GM12878 (cell line): ENCODE data around the gene CAPN2. TPM values are rescaled to one million over a fixed set of nuclear protein-coding genes. Genes with fewer than 3 reads are reported as not detected.

Experiments used
- ATAC-seq: fragments of 200-7000 bp; cut with Tn5 transposase; 3 replicates; pipeline ENCODE4 v1.9.1; 2020; ENCODE audit warnings: mild to moderate bottlenecking, moderate library complexity
- BruUV-seq: library from RNA; stranded (reverse); fragments of 400-500 nt; replicated peaks from 2 replicates; lab custom pipeline; 2021; lab: Mats Ljungman, UMichigan
- CTCF ChIA-PET: fragments of 300-600 bp; sonication (Branson Sonifier 250); formaldehyde crosslinking; extraction: SDS; loops from one replicate; lab custom pipeline; 2021; ENCODE audit warnings: inconsistent platforms; lab: Yijun Ruan, JAX
- POLR2A ChIA-PET: fragments of 350-600 bp; formaldehyde crosslinking; extraction: SDS; loops from one replicate; lab custom pipeline; 2021; ENCODE audit warnings: inconsistent platforms; lab: Charles Lee
- RAD21 ChIA-PET: fragments of 300-600 bp; sonication (Branson Sonifier 250); formaldehyde crosslinking; loops from one replicate; lab custom pipeline; 2023; ENCODE audit warnings: antibody characterized with exemption; ENCODE audit not compliant: unreplicated experiment; lab: Charles Lee
- SMC1A ChIA-PET: fragments of 300-600 bp; sonication (Branson Sonifier 250); formaldehyde crosslinking; loops from one replicate; lab custom pipeline; 2023; ENCODE audit not compliant: unreplicated experiment, uncharacterized antibody; lab: Charles Lee
- DNase-seq: peaks from one replicate; pipeline ENCODE4 v3.0.0-alpha.2; 2011; ENCODE audit warnings: low read depth, low spot score
- FAIRE-seq: peaks from 3 replicates; lab custom pipeline; 2011; peaks lifted over from hg19 to GRCh38; lab: Jason Lieb, UNC
- H2AFZ ChIP-seq: 2 replicates; pipeline ENCODE4 v1.6.0; 2011; ENCODE audit warnings: low read depth, low read length, control low read depth; ENCODE audit not compliant: control insufficient read depth
- H3K27ac ChIP-seq: 2 replicates; pipeline ENCODE4 v1.5.1; 2011; ENCODE audit warnings: control low read depth; ENCODE audit not compliant: control insufficient read depth, insufficient read depth
- H3K27me3 ChIP-seq, 2 experiments: replicated peaks in 1 of 2; 2 replicates each; pipeline versions ENCODE4 v1.6.0 to v1.6.1; 2011; ENCODE audit warnings: low read length in 1 of 2; ENCODE audit not compliant: control insufficient read depth in 2 of 2, insufficient read depth in 2 of 2
- H3K36me3 ChIP-seq, 2 experiments: 2 replicates each; pipeline ENCODE4 v1.5.1; 2011; ENCODE audit warnings: low read length in 1 of 2; ENCODE audit not compliant: control insufficient read depth in 2 of 2, insufficient read depth in 2 of 2
- H3K4me1 ChIP-seq: 2 replicates; pipeline ENCODE4 v1.6.1; 2011; ENCODE audit warnings: mild to moderate bottlenecking, low read length, moderate library complexity, mixed read lengths; ENCODE audit not compliant: control insufficient read depth, insufficient read depth
- H3K4me2 ChIP-seq: 2 replicates; pipeline ENCODE4 v1.6.0; 2011; ENCODE audit warnings: control low read depth; ENCODE audit not compliant: control insufficient read depth, insufficient read depth
- H3K4me3 ChIP-seq: fragments of 200-600 bp; sonication (generic); 2 replicates; pipeline ENCODE4 v1.5.1; 2016
- H3K79me2 ChIP-seq: 2 replicates; pipeline ENCODE4 v1.6.0; 2011; ENCODE audit warnings: low read length; ENCODE audit not compliant: control insufficient read depth, insufficient read depth
- H3K9ac ChIP-seq: 2 replicates; pipeline ENCODE4 v1.8.0; 2011; ENCODE audit warnings: low read length, control low read depth, mixed read lengths; ENCODE audit not compliant: control insufficient read depth, insufficient read depth
- H3K9me3 ChIP-seq: replicated peaks from 3 replicates; pipeline ENCODE4 v1.5.1; 2011; ENCODE audit warnings: mild to moderate bottlenecking, low read length; ENCODE audit not compliant: control insufficient read depth, insufficient read depth
- H4K20me1 ChIP-seq: 2 replicates; pipeline ENCODE4 v1.6.0; 2011; ENCODE audit not compliant: control insufficient read depth, insufficient read depth
- BCLAF1 ChIP-seq: fragments of 450-650 bp; IDR thresholded peaks from 2 replicates; pipeline ENCODE4 v1.6.1; 2017; ENCODE audit warnings: antibody characterized with exemption, mild to moderate bottlenecking, moderate library complexity
- CHD2 ChIP-seq: IDR thresholded peaks from 2 replicates; pipeline ENCODE4 v1.6.1; 2011; ENCODE audit warnings: low read depth, low read length, improper control_type of control experiment, borderline replicate concordance
- CUX1 ChIP-seq: IDR thresholded peaks from 2 replicates; pipeline ENCODE4 v1.6.1; 2012; ENCODE audit warnings: improper control_type of control experiment, low read depth, low read length; ENCODE audit not compliant: insufficient replicate concordance
- HDGF ChIP-seq: fragments of 450-650 bp; IDR thresholded peaks from 2 replicates; pipeline ENCODE4 v1.6.1; 2016; ENCODE audit warnings: antibody characterized with exemption
- MEF2B ChIP-seq: fragments of 450-650 bp; IDR thresholded peaks from 2 replicates; pipeline ENCODE4 v1.6.1; 2018; ENCODE audit warnings: mild to moderate bottlenecking, moderate library complexity; ENCODE audit not compliant: partially characterized antibody, poor library complexity, severe bottlenecking
- MYB ChIP-seq: fragments of 150-350 bp; IDR thresholded peaks from 2 replicates; pipeline ENCODE4 v1.6.1; 2014; ENCODE audit warnings: mild to moderate bottlenecking, low read depth, low read length, borderline replicate concordance
- NFXL1 ChIP-seq: fragments of 450-650 bp; IDR thresholded peaks from 2 replicates; pipeline ENCODE4 v1.6.1; 2017; ENCODE audit warnings: antibody characterized with exemption, mild to moderate bottlenecking, borderline replicate concordance
- NFYA ChIP-seq: IDR thresholded peaks from 2 replicates; pipeline ENCODE4 v1.6.1; 2011; ENCODE audit warnings: low read depth, mild to moderate bottlenecking, low read length, improper control_type of control experiment, borderline replicate concordance
- PAX5 ChIP-seq: IDR thresholded peaks from 2 replicates; pipeline ENCODE4 v1.6.1; 2011; ENCODE audit warnings: low read depth, low read length, borderline replicate concordance
- RB1 ChIP-seq: fragments of 450-650 bp; formaldehyde crosslinking; IDR thresholded peaks from 2 replicates; pipeline ENCODE4 v1.6.1; 2017; ENCODE audit warnings: mild to moderate bottlenecking, borderline replicate concordance
- RBBP5 ChIP-seq: fragments of 200-600 bp; sonication (generic); conservative IDR thresholded peaks from 2 replicates; pipeline ENCODE4 v1.6.1; 2016
- SIX5 ChIP-seq: IDR thresholded peaks from 2 replicates; pipeline ENCODE4 v1.6.1; 2011; ENCODE audit warnings: mild to moderate bottlenecking, low read depth, low read length, moderate library complexity; ENCODE audit not compliant: severe bottlenecking
- SMAD5 ChIP-seq: IDR thresholded peaks from 2 replicates; pipeline ENCODE4 v1.6.1; 2016; ENCODE audit warnings: antibody characterized with exemption, low read depth
- STAT1 ChIP-seq: fragments of 450-650 bp; conservative IDR thresholded peaks from 2 replicates; pipeline ENCODE4 v1.6.1; 2014; ENCODE audit warnings: antibody characterized with exemption, mild to moderate bottlenecking
- TARDBP ChIP-seq: IDR thresholded peaks from 2 replicates; pipeline ENCODE4 v1.6.1; 2016; ENCODE audit warnings: borderline replicate concordance
- ZNF207 ChIP-seq: fragments of 450-650 bp; IDR thresholded peaks from 2 replicates; pipeline ENCODE4 v1.6.1; 2014; ENCODE audit warnings: antibody characterized with exemption, mild to moderate bottlenecking, borderline replicate concordance
- ZNF622 ChIP-seq: fragments of 450-650 bp; IDR thresholded peaks from 2 replicates; pipeline ENCODE4 v1.6.1; 2017; ENCODE audit warnings: mild to moderate bottlenecking, inconsistent platforms
- WGBS: methylation state at CpG from one replicate; pipeline ENCODE4 v1.1.6; 2016; ENCODE audit warnings: low lambda C conversion rate; ENCODE audit not compliant: insufficient replicate concordance, insufficient coverage; ENCODE audit errors: missing lambda C conversion rate; 5-methylcytosine and 5-hydroxymethylcytosine counted together
- in situ Hi-C: fragments of 300-500 bp; cut with MboI; formaldehyde crosslinking; loops from 9 replicates; pipeline ENCODE4 v1.14.3; 2018; ENCODE audit warnings: mixed read lengths
- intact Hi-C: fragments of 100-400 bp; cut with micrococcal nuclease; formaldehyde crosslinking; loops from one replicate; pipeline ENCODE4 v1.14.2; 2022; ENCODE audit not compliant: unreplicated experiment
- polyA plus RNA-seq, 11 experiments: library from polyadenylated mRNA; depleted of rRNA in 4 of 11; unstranded in 6 of 11; stranded (reverse) in 5 of 11; fragments of >200 nt; fragmentation: Nextera tagmentation in 4 of 11; fragmentation: Illumina TruSeq in 1 of 11; extraction: Ambion mirVana in 4 of 11; extraction: Trizol in 1 of 11; gene quantifications; 1 replicate in 1 of 11; 2 replicates in 10 of 11; pipeline versions ENCODE4 v1.2.1 to v1.2.3, GENCODE V29; 2011 to 2016; ENCODE audit warnings: inconsistent platforms in 2 of 11, missing spikeins in 2 of 11, low read depth in 1 of 11
- total RNA-seq, 4 experiments: library from RNA; depleted of rRNA in 3 of 4; stranded (reverse); fragments of >200 nt in 3 of 4; fragmentation: Illumina TruSeq in 1 of 4; extraction: Trizol in 1 of 4; gene quantifications; 2 replicates each; pipeline versions ENCODE4 v1.2.1 to v1.2.3, GENCODE V29; 2013 to 2021

Gene CAPN2
- total and polyA plus RNA-seq, 10 of the 15 experiments (the other 5 are each of a cell fraction or from before 2014, with no cell fraction given), result 6.0 to 21.4 (median 16.6) TPM

- POLR2A ChIA-PET, result interaction anchor here (0.5 kb wide), 1 partner anchor 653 kb away, joined by 4 read pairs; no protein-coding TSS in a partner anchor
- no peak for TF ChIP-seq SMAD5
- TF ChIP-seq CHD2, result no peak
- TF ChIP-seq MEF2B, result no peak
- TF ChIP-seq ZNF207, result no peak
- TF ChIP-seq NFXL1, result no peak
- TF ChIP-seq MYB, result no peak
- TF ChIP-seq RBBP5, result no peak
- TF ChIP-seq ZNF622, result no peak
- no peak for TF ChIP-seq NFYA
- no peak for TF ChIP-seq STAT1
- TF ChIP-seq HDGF, result no peak
- no peak for TF ChIP-seq TARDBP
- no peak for TF ChIP-seq PAX5
- TF ChIP-seq SIX5, result no peak
- TF ChIP-seq RB1, result no peak
- no peak for TF ChIP-seq BCLAF1
- TF ChIP-seq CUX1, result no peak
Measured at GRCh38 chr1:223665592-223666312, 46.6 kb upstream of the CAPN2 start, which contains the start of gene CAPN8. Gene CAPN8, minus strand, starts transcription at chr1:223665701. Its CDS starts 55 bp downstream, at chr1:223665646.

More at GRCh38 chr1:223665592-223666312, 46.6 kb upstream of the CAPN2 start, which contains the start of gene CAPN8:
- H3K9ac ChIP-seq, result no peak within 1 kb of the TSS
- H3K79me2 ChIP-seq, result no peaks in the 10 kb centered on the region
- CTCF ChIA-PET, result no interaction called here
- H3K27me3 ChIP-seq, result peaks cover 0 to 2% of the 10 kb centered on the region in 2 experiments; a peak in 1 of 4 replicates
- FAIRE-seq (no peak), ATAC-seq (no peak), DNase-seq (no peak)
- H3K9me3 ChIP-seq, result no peaks in the 10 kb centered on the region
- RAD21 ChIA-PET, result interaction anchor here (1.7 kb wide), 1 partner anchor 109 kb away, joined by 3 read pairs; no protein-coding TSS in a partner anchor
- intact Hi-C loops, result loop anchor here (5.0 kb wide), 1 partner anchor 133 kb away; no protein-coding TSS in a partner anchor
- 19% methylated on average over 6 of the region's 6 CpGs for WGBS
- H4K20me1 ChIP-seq, result no peaks in the 10 kb centered on the region
- H3K4me3 ChIP-seq, result no peak within 1 kb of the TSS
- H3K4me2 ChIP-seq, result no peak within 1 kb of the TSS
- H3K27ac ChIP-seq, result no peak within 1 kb of the TSS
- in situ Hi-C loops, result no loop called here
- H3K4me1 ChIP-seq, result no peaks in the 10 kb centered on the region
- SMC1A ChIA-PET, result no interaction called here
- H3K36me3 ChIP-seq, result no peaks in the 10 kb centered on the region
- no TSS peak for BruUV-seq
- H2AFZ ChIP-seq, result no peak within 1 kb of the TSS
